Tibial nerve (tissue), 4 donors: Measurements from ENCODE around the gene NOX5. TPM values are rescaled to one million over a fixed set of nuclear protein-coding genes. Genes with fewer than 3 reads are reported as not detected.

Experiments used
- DNase-seq, 2 donors: peaks; one replicate each; pipeline ENCODE4 v3.0.0-alpha.2; 2019; ENCODE audit warnings: low spot score in 2 of 2
- H3K27ac ChIP-seq, 4 donors: fragments of 200-600 bp; sonication (generic) in 3 of 4; one replicate each; pipeline ENCODE4 v1.5.1; 2017 to 2019; ENCODE audit warnings: mild to moderate bottlenecking in 1 of 4
- H3K27me3 ChIP-seq, 2 donors: fragments of 200-600 bp; sonication (generic) in 1 of 2; one replicate each; pipeline versions ENCODE4 v1.5.1 to v1.6.0; 2017 to 2019
- H3K36me3 ChIP-seq, 3 donors: fragments of 200-600 bp; sonication (generic); one replicate each; pipeline ENCODE4 v1.5.1; 2018 to 2019
- H3K4me1 ChIP-seq, 4 donors: fragments of 200-600 bp; sonication (generic) in 3 of 4; one replicate each; pipeline ENCODE4 v1.5.1; 2017 to 2019
- H3K4me3 ChIP-seq, 4 donors: fragments of 200-600 bp; sonication (generic) in 3 of 4; one replicate each; pipeline ENCODE4 v1.5.1; 2017 to 2019; ENCODE audit warnings: mild to moderate bottlenecking in 1 of 4, moderate library complexity in 1 of 4
- H3K9me3 ChIP-seq, 4 donors: fragments of 200-600 bp; sonication (generic) in 3 of 4; one replicate each; pipeline ENCODE4 v1.5.1; 2017 to 2019
- EP300 ChIP-seq, 2 donors: sonication (generic); formaldehyde crosslinking; IDR thresholded peaks; one replicate each; pipeline ENCODE4 v1.6.1; 2017; ENCODE audit warnings: antibody characterized with exemption in 2 of 2, mild to moderate bottlenecking in 1 of 2
- POLR2A ChIP-seq, 2 donors: fragments of 450-650 bp; IDR thresholded peaks; one replicate each; pipeline ENCODE4 v1.6.1; 2017; ENCODE audit warnings: antibody characterized with exemption in 2 of 2, mild to moderate bottlenecking in 2 of 2, moderate library complexity in 2 of 2
- whole genome bisulfite sequencing, 2 donors: methylation state at CpG; one replicate each; pipeline ENCODE4 v1.1.5; 2018; 5-methylcytosine and 5-hydroxymethylcytosine counted together
- total RNA-seq, 4 donors: library from RNA; depleted of rRNA; stranded (reverse); fragments of >200 nt; gene quantifications; one replicate each; pipeline ENCODE4 v1.1.0, GENCODE V29; 2016
- TF ChIP-seq, protein P1 (sequence below), 5 experiments: fragments of 200-600 bp in 3 of 5; fragments of 450-650 bp in 2 of 5; sonication (generic) in 3 of 5; IDR thresholded peaks; one replicate each; pipeline ENCODE4 v1.5.1; 2016 to 2019; ENCODE audit warnings: antibody characterized with exemption in 5 of 5, mild to moderate bottlenecking in 3 of 5, moderate library complexity in 2 of 5

The NOX5 gene
- total RNA-seq, 4 donors from 2014 or later, result 0.21 to 2.7 (median 1.1) TPM

GRCh38 chr15:68997930-68998777 lies 16.3 kb upstream of the NOX5 start:
- no peaks in the 10 kb centered on the region for H3K9me3 ChIP-seq
- H3K27ac ChIP-seq, result no peak overlapping the region
- no peak for DNase-seq
- H3K4me1 ChIP-seq, result no peaks in the 10 kb centered on the region
- WGBS, 2 donors, result 62 to 65% methylated on average over 4 of the region's 4 CpGs
- H3K36me3 ChIP-seq, result no peaks in the 10 kb centered on the region
- TF ChIP-seq EP300 (IDR thresholded peaks at IDR 0.05) (no peak), POLR2A (IDR thresholded peaks at IDR 0.05) (no peak)
- TF ChIP-seq, protein P1, sequence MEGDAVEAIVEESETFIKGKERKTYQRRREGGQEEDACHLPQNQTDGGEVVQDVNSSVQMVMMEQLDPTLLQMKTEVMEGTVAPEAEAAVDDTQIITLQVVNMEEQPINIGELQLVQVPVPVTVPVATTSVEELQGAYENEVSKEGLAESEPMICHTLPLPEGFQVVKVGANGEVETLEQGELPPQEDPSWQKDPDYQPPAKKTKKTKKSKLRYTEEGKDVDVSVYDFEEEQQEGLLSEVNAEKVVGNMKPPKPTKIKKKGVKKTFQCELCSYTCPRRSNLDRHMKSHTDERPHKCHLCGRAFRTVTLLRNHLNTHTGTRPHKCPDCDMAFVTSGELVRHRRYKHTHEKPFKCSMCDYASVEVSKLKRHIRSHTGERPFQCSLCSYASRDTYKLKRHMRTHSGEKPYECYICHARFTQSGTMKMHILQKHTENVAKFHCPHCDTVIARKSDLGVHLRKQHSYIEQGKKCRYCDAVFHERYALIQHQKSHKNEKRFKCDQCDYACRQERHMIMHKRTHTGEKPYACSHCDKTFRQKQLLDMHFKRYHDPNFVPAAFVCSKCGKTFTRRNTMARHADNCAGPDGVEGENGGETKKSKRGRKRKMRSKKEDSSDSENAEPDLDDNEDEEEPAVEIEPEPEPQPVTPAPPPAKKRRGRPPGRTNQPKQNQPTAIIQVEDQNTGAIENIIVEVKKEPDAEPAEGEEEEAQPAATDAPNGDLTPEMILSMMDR (IDR thresholded peaks at IDR 0.05), result no peak
- no peak overlapping the region for H3K4me3 ChIP-seq
- H3K27me3 ChIP-seq, result no peaks in the 10 kb centered on the region

- DNase-seq, result no peak
- Histone ChIP-seq H3K27me3 (no peaks in the 10 kb centered on the region), H3K4me3 (no peak overlapping the region), H3K4me1 (no peaks in the 10 kb centered on the region), H3K36me3 (no peaks in the 10 kb centered on the region), H3K27ac (no peak overlapping the region), H3K9me3 (no peaks in the 10 kb centered on the region)
- 93 to 96% methylated on average over 6 of the region's 6 CpGs for WGBS, 2 donors
- TF ChIP-seq, protein P1 (IDR thresholded peaks at IDR 0.05), result no peak
- TF ChIP-seq EP300 (IDR thresholded peaks at IDR 0.05) (no peak), POLR2A (IDR thresholded peaks at IDR 0.05) (no peak)
Measured at GRCh38 chr15:68999091-68999490, 15.4 kb upstream of the NOX5 start.

DNA sequence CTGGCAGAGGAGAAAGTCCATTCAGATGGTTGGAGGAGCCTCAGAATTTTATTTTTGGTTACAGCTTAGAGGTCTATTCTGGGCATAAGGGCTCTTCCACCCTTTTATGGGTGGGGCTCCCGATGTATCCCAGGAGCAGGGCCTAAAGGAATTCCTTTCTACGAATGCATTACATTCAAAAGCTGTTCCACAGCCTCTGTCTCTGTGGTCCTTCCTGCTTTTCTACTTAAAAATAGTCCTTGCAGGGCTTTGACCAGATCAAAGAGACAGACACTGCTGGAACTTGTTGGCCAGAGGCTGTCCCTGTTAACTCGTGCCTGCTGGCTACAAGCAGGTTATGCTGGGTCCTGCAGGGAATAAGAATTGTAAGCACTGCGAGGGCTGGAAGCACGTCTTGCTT lies 14.4 kb upstream of the NOX5 start:
- no peaks in the 10 kb centered on the region for H3K9me3 ChIP-seq
- no peak overlapping the region for H3K4me3 ChIP-seq
- no peaks in the 10 kb centered on the region for H3K27me3 ChIP-seq
- no peak for DNase-seq
- no peak overlapping the region for H3K27ac ChIP-seq
- 46 to 63% methylated on average over 5 of the region's 5 CpGs for WGBS, 2 donors
- H3K36me3 ChIP-seq, result no peaks in the 10 kb centered on the region
- TF ChIP-seq POLR2A (IDR thresholded peaks at IDR 0.05) (no peak), EP300 (IDR thresholded peaks at IDR 0.05) (no peak)
- TF ChIP-seq, protein P1 (IDR thresholded peaks at IDR 0.05), result no peak
- no peaks in the 10 kb centered on the region for H3K4me1 ChIP-seq

- Histone ChIP-seq H3K27me3 (no peaks in the 10 kb centered on the region), H3K27ac (no peak overlapping the region), H3K36me3 (no peaks in the 10 kb centered on the region), H3K4me1 (no peaks in the 10 kb centered on the region), H3K9me3 (no peaks in the 10 kb centered on the region), H3K4me3 (no peak overlapping the region)
- no peak for DNase-seq
- TF ChIP-seq EP300 (IDR thresholded peaks at IDR 0.05) (no peak), POLR2A (IDR thresholded peaks at IDR 0.05) (no peak)
- TF ChIP-seq, protein P1 (IDR thresholded peaks at IDR 0.05), result no peak
- 58 to 73% methylated on average over 4 of the region's 4 CpGs for WGBS, 2 donors
Measured at GRCh38 chr15:69000725-69001503, 13.6 kb upstream of the NOX5 start.

- Histone ChIP-seq H3K27ac (no peak overlapping the region), H3K27me3 (no peaks in the 10 kb centered on the region), H3K36me3 (no peaks in the 10 kb centered on the region), H3K4me3 (no peak overlapping the region), H3K4me1 (no peaks in the 10 kb centered on the region), H3K9me3 (peaks cover 0 to 12% (median 4%) of the 10 kb centered on the region in 4 donors)
- TF ChIP-seq, protein P1 (IDR thresholded peaks at IDR 0.05), result no peak
- TF ChIP-seq POLR2A (IDR thresholded peaks at IDR 0.05) (no peak), EP300 (IDR thresholded peaks at IDR 0.05) (no peak)
- 85 to 89% methylated on average over 4 of the region's 4 CpGs for WGBS, 2 donors
- DNase-seq, result no peak
Measured at GRCh38 chr15:69002783-69003182, 11.7 kb upstream of the NOX5 start.
